Mesenchymal stem cell (in vitro differentiated cells and primary cell): ENCODE measurements around the gene SOCS6.

Source experiments
- DNase-seq: peaks from one replicate; pipeline ENCODE4 v3.0.0-alpha.2; 2013
- H2AFZ ChIP-seq: one replicate; pipeline ENCODE4 v1.6.1; 2013; ENCODE audit warnings: low read depth, mild to moderate bottlenecking, control low read depth, inconsistent platforms, low read length, moderate library complexity
- H2AK5ac ChIP-seq: 2 replicates; pipeline ENCODE4 v1.6.1; 2013; ENCODE audit warnings: low read length, moderate library complexity, mild to moderate bottlenecking, inconsistent platforms; ENCODE audit not compliant: severe bottlenecking
- H2BK120ac ChIP-seq: one replicate; pipeline ENCODE4 v1.6.1; 2013; ENCODE audit warnings: low read depth, mild to moderate bottlenecking, inconsistent platforms, low read length, moderate library complexity
- H2BK12ac ChIP-seq, 2 experiments: one replicate each; pipeline ENCODE4 v1.6.1; 2013; ENCODE audit warnings: inconsistent platforms in 2 of 2, low read length in 2 of 2, mild to moderate bottlenecking in 2 of 2, moderate library complexity in 2 of 2, control low read depth in 1 of 2
- H2BK15ac ChIP-seq: one replicate; pipeline ENCODE4 v1.6.1; 2013; ENCODE audit warnings: mild to moderate bottlenecking, low read depth, inconsistent platforms; ENCODE audit not compliant: poor library complexity, severe bottlenecking
- H2BK5ac ChIP-seq: 2 replicates; pipeline ENCODE4 v1.6.1; 2013; ENCODE audit warnings: low read depth, mild to moderate bottlenecking, low read length, control low read depth, inconsistent platforms; ENCODE audit not compliant: poor library complexity, severe bottlenecking
- H3K14ac ChIP-seq, 2 experiments: one replicate each; pipeline ENCODE4 v1.6.1; 2013; ENCODE audit warnings: inconsistent platforms in 2 of 2, low read length in 2 of 2, control low read depth in 1 of 2, mild to moderate bottlenecking in 1 of 2, moderate library complexity in 1 of 2
- H3K18ac ChIP-seq, 2 experiments: one replicate each; pipeline ENCODE4 v1.6.1; 2013; ENCODE audit warnings: inconsistent platforms in 2 of 2, low read length in 2 of 2, control low read depth in 1 of 2, low read depth in 1 of 2, mild to moderate bottlenecking in 1 of 2
- H3K23ac ChIP-seq, 2 experiments: one replicate each; pipeline ENCODE4 v1.6.1; 2013; ENCODE audit warnings: inconsistent platforms in 2 of 2, low read length in 2 of 2, mild to moderate bottlenecking in 2 of 2, moderate library complexity in 2 of 2, control low read depth in 1 of 2
- H3K27ac ChIP-seq: 2 replicates; pipeline ENCODE4 v1.5.1; 2013; ENCODE audit warnings: mild to moderate bottlenecking, moderate library complexity, low read length, control low read depth, inconsistent platforms; ENCODE audit not compliant: poor library complexity, severe bottlenecking
- H3K27me3 ChIP-seq, 2 experiments: 2 replicates each; pipeline versions ENCODE4 v1.6.1 to v1.7.0; 2013; ENCODE audit warnings: low read length in 2 of 2, mild to moderate bottlenecking in 2 of 2, moderate library complexity in 2 of 2, control low read depth in 1 of 2, inconsistent platforms in 1 of 2; ENCODE audit not compliant: control insufficient read depth in 1 of 2, insufficient read depth in 1 of 2
- H3K36me3 ChIP-seq, 2 experiments: 2 replicates each; pipeline versions ENCODE4 v1.6.1 to v1.7.0; 2013; ENCODE audit warnings: low read length in 2 of 2, control low read depth in 1 of 2, inconsistent platforms in 1 of 2, low read depth in 1 of 2, mild to moderate bottlenecking in 1 of 2; ENCODE audit not compliant: insufficient read depth in 2 of 2, control insufficient read depth in 1 of 2
- H3K4ac ChIP-seq, 2 experiments: one replicate each; pipeline ENCODE4 v1.6.1; 2013; ENCODE audit warnings: inconsistent platforms in 2 of 2, low read length in 2 of 2, mild to moderate bottlenecking in 2 of 2, moderate library complexity in 2 of 2, control low read depth in 1 of 2, low read depth in 1 of 2
- H3K4me1 ChIP-seq: 2 replicates; pipeline ENCODE4 v1.6.1; 2013; ENCODE audit warnings: low read depth, low read length, control low read depth; ENCODE audit not compliant: control insufficient read depth, insufficient read depth
- H3K4me2 ChIP-seq: 2 replicates; pipeline ENCODE4 v1.6.1; 2013; ENCODE audit warnings: low read length, mild to moderate bottlenecking, inconsistent platforms; ENCODE audit not compliant: poor library complexity, severe bottlenecking
- H3K4me3 ChIP-seq, 2 experiments: 2 replicates each; pipeline versions ENCODE4 v1.5.1 to v1.7.0; 2013; ENCODE audit warnings: low read length in 2 of 2, mild to moderate bottlenecking in 2 of 2, control low read depth in 1 of 2, low read depth in 1 of 2; ENCODE audit not compliant: insufficient read depth in 1 of 2
- H3K79me1 ChIP-seq: replicated peaks from 2 replicates; pipeline ENCODE4 v1.6.1; 2013; ENCODE audit warnings: mild to moderate bottlenecking, control low read depth, low read length, inconsistent platforms; ENCODE audit not compliant: poor library complexity, severe bottlenecking
- H3K9ac ChIP-seq: 2 replicates; pipeline ENCODE4 v1.7.0; 2013; ENCODE audit warnings: mild to moderate bottlenecking, low read length, moderate library complexity
- H3K9me3 ChIP-seq: 2 replicates; pipeline ENCODE4 v1.7.0; 2013; ENCODE audit warnings: mild to moderate bottlenecking, low read length; ENCODE audit not compliant: control insufficient read depth
- H4K8ac ChIP-seq: one replicate; pipeline ENCODE4 v1.6.1; 2013; ENCODE audit warnings: inconsistent platforms, mild to moderate bottlenecking, low read length, moderate library complexity
- H4K91ac ChIP-seq: one replicate; pipeline ENCODE4 v1.6.1; 2013; ENCODE audit warnings: mild to moderate bottlenecking, low read length, inconsistent platforms
- WGBS: methylation state at CpG from one replicate; pipeline ENCODE4 v1.1.7; 2013; ENCODE audit warnings: mixed read lengths; 5-methylcytosine and 5-hydroxymethylcytosine counted together

The SOCS6 gene

DNA sequence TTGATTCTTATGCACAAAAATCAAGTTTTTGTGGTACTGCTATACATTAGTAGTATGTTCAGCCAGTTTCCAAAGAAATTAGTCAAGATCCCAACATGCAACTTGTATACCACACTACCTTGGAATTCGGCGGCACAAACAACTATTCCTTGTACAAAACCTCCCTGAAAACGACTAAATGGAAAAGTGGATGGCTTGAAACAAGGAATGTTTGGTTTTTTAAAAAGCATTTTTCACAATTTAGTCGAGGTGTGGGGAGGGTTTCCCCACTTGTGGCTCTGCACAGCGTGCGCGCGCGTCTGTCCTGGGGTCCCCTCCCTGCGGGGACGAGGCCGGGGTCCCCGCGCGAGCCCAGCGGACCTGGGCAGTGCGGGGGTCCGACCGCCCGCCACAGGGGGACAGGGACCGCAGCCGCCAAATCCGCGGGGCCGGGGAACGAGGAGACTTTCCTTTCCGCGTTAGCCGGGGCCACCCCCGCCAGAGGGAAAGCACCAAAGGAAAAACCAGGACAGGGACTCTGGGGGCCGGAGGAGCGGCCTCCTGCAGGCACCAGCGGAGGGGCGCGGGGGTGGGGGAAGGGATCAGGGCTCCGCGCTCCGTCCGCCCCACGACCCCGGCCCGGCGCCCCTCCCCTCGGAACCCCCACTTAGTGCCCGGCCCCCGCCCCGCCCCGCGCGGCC lies 534 bp upstream of the SOCS6 start:
- Histone ChIP-seq H2AK5ac (no peak overlapping the region), H2BK12ac (peak overlapping the region; percentile 10 to 72), H3K14ac (peak overlapping the region in 1 of 2 experiments; percentile 95), H3K27ac (no peak overlapping the region), H3K9ac (peak overlapping the region; percentile 89), H2BK5ac (no peak overlapping the region), H3K4me1 (peaks cover 7% of the 10 kb centered on the region), H2BK120ac (peak overlapping the region; percentile 94), H3K23ac (no peak overlapping the region), H3K27me3 (no peaks in the 10 kb centered on the region), H3K18ac (peak overlapping the region; percentile 93 to 97), H3K4ac (peak overlapping the region in 1 of 2 experiments; percentile 71), H3K4me3 (peak overlapping the region; percentile 82 to 89), H2AFZ (no peak overlapping the region), H4K91ac (peak overlapping the region; percentile 79), H3K79me1 (no peaks in the 10 kb centered on the region), H3K4me2 (peak overlapping the region; percentile 91), H3K9me3 (no peaks in the 10 kb centered on the region), H2BK15ac (peak overlapping the region; percentile 58), H3K36me3 (peaks cover 0 to 9% of the 10 kb centered on the region in 2 experiments), H4K8ac (peak overlapping the region; percentile 27)
- peak; percentile 60 for DNase-seq
- WGBS, result 3% methylated on average over 14 of the region's 50 CpGs

DNA sequence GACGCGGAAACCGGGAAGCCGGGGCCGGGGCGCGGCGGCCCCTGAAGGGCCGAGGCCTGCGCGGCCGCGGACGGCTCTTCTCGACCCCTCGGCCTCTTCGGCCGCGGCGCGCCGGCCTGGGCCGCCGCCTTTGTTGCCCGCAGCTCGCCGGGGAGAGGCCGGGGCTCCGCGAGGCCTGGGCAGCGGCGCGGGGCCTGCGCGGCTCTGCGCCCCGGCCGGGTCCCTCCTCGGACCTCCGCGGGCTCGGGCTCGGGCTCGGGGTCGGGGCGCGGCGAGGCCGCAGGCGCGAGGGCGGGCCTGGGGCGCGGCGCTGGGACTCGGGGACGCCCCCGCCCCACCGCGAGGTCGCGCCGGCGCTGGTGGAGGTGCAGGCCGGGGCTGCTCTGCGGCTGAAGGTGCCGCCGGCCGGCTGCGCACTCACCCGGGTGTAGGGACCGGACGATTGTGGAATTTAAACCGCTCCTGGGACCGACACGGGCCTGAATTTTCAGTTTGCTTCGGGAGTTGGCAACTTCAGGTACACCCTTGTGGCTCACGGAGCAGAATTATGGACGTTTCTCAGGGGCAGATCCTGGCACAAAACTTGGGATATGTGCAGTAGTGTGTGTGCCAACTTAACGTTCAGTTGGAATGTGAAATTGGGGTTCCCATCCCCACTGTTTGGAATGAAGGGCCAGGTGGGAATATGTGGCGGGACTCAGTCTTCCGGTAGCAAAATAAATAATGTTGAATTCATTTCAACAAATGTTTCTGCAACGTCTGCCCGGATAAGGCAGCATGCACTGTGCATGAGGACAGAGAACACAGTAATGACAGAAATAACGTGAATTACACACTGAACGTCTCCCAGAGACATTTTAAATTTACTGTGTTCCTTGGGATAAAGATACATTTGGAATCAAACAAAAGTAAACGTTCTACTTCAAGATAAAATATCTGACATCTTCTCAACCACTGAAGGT lies 787 bp downstream of the SOCS6 start:
- Histone ChIP-seq H4K91ac (peak overlapping the region; percentile 68), H3K23ac (no peak overlapping the region), H3K9ac (peak overlapping the region; percentile 93), H2BK5ac (peak overlapping the region; percentile 77), H3K4ac (peak overlapping the region; percentile 76 to 88), H3K14ac (peak overlapping the region; percentile 67 to 79), H3K9me3 (no peaks in the 10 kb centered on the region), H3K27me3 (no peaks in the 10 kb centered on the region), H2BK15ac (peak overlapping the region; percentile 63), H4K8ac (peak overlapping the region; percentile 92), H2AK5ac (no peak overlapping the region), H3K79me1 (no peaks in the 10 kb centered on the region), H3K4me1 (peaks cover 7% of the 10 kb centered on the region), H3K4me2 (peak overlapping the region; percentile 64), H2BK120ac (peak overlapping the region; percentile 94), H2BK12ac (no peak overlapping the region), H3K36me3 (peaks cover 0 to 9% of the 10 kb centered on the region in 2 experiments), H2AFZ (no peak overlapping the region), H3K27ac (peak overlapping the region; percentile 61), H3K18ac (peak overlapping the region; percentile 64 to 97), H3K4me3 (peak overlapping the region; percentile 89)
- WGBS, result under 1% methylated on average over 43 of the region's 87 CpGs
- DNase-seq, result peak; percentile 38

DNA sequence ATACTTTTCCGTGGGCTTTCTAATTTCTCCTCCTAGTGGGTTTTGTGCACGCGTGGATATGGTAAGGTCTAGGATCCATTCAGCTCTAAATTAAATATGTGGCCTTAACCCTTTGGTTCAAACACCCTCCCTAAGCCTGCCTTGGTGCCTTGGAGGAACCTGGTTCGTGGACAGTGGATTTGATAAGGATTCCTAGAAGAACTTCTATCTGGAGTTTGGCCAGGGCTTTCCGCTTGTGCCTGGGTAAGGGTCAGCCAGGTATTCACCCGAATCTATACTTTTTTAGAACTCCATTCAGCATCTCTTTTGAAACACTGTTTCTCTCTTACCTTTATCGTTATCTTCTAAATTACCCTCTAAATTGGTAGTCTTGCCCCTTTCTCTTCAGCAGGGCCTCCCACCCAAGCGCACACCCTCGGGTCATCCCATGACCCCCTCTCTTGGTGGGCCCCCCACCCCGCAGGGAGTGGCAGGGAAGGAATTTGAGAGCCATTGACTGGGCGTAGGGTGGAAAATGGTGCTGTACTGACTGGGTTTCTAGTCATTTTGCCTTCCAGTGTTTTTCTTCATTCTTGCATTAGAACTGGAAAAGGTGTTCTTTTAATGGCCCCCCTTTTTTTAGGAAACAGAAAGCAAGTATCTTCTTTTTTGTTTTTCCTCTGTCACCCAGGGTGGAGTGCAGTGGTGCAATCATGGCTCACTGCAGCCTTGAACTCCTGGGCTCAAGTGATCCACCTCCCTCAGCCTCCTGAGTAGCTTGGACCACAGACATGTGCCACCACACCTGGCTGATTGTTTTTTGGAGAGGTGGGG lies 1.8 kb downstream of the SOCS6 start:
- H3K4me3 ChIP-seq, result peak overlapping the region in 1 of 2 experiments; percentile 89
- WGBS, result 75% methylated on average over 10 of the region's 11 CpGs
- H2AFZ ChIP-seq, result no peak overlapping the region

More for the DNA sequence above, 1.8 kb downstream of the SOCS6 start:
- H3K79me1 ChIP-seq, result no peaks in the 10 kb centered on the region
- no peak overlapping the region for H2AK5ac ChIP-seq
- no peak overlapping the region for H3K14ac ChIP-seq
- no peaks in the 10 kb centered on the region for H3K27me3 ChIP-seq
- H3K27ac ChIP-seq, result no peak overlapping the region
- H4K91ac ChIP-seq, result no peak overlapping the region
- H3K9me3 ChIP-seq, result no peaks in the 10 kb centered on the region
- H4K8ac ChIP-seq, result no peak overlapping the region
- H3K4me1 ChIP-seq, result peaks cover 7% of the 10 kb centered on the region
- no peak overlapping the region for H2BK15ac ChIP-seq
- no peak overlapping the region for H2BK5ac ChIP-seq
- no peak overlapping the region for H2BK12ac ChIP-seq
- H3K9ac ChIP-seq, result peak overlapping the region; percentile 93
- peak overlapping the region; percentile 39 for H3K4me2 ChIP-seq
- peaks cover 0 to 9% of the 10 kb centered on the region in 2 experiments for H3K36me3 ChIP-seq
- DNase-seq, result no peak
- H3K4ac ChIP-seq, result no peak overlapping the region
- no peak overlapping the region for H3K18ac ChIP-seq
- no peak overlapping the region for H3K23ac ChIP-seq
- H2BK120ac ChIP-seq, result no peak overlapping the region
